B cell (primary cell): Measurements from ENCODE around the gene BCL2L11.

Source experiments
- EZH2 ChIP-seq: IDR thresholded peaks from 2 replicates; pipeline ENCODE4 v1.6.1; 2012; ENCODE audit warnings: borderline replicate concordance, low read depth, mild to moderate bottlenecking, moderate library complexity, low read length; ENCODE audit not compliant: insufficient read depth, poor library complexity, severe bottlenecking
- TF ChIP-seq, protein P1 (sequence below): fragments of 200-600 bp; IDR thresholded peaks from one replicate; pipeline ENCODE4 v1.8.0; 2022; ENCODE audit warnings: antibody characterized with exemption, mild to moderate bottlenecking

DNA sequence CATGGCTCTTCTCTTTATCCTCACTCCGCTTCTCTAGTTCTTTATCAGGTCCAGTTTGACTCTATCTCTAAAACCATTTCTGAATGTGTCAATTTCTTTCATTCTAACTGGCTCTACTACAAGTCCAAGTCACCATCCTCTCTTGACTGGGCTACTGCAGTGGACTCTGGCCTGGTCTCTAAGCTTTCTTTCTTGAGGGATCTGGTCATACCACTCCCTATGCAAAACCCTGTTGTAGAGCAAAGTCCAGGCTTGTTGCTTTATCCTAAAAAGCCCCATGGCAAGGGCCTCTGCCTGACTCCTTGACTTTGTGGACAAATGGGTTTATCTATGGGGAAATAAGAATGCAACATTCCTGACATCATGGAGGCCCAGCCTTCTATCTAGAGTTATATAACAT is 87.1 kb downstream of the BCL2L11 start:
- TF ChIP-seq, protein P1, sequence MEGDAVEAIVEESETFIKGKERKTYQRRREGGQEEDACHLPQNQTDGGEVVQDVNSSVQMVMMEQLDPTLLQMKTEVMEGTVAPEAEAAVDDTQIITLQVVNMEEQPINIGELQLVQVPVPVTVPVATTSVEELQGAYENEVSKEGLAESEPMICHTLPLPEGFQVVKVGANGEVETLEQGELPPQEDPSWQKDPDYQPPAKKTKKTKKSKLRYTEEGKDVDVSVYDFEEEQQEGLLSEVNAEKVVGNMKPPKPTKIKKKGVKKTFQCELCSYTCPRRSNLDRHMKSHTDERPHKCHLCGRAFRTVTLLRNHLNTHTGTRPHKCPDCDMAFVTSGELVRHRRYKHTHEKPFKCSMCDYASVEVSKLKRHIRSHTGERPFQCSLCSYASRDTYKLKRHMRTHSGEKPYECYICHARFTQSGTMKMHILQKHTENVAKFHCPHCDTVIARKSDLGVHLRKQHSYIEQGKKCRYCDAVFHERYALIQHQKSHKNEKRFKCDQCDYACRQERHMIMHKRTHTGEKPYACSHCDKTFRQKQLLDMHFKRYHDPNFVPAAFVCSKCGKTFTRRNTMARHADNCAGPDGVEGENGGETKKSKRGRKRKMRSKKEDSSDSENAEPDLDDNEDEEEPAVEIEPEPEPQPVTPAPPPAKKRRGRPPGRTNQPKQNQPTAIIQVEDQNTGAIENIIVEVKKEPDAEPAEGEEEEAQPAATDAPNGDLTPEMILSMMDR, result no peak
- no peak for TF ChIP-seq EZH2
